ENCODE results near the gene WIPI1. TPM values are rescaled to one million over a fixed set of nuclear protein-coding genes. Genes with fewer than 3 reads are reported as not detected.

WIPI1 gene
- total RNA-seq, 1 experiment from 2014 or later, result 29.6 TPM

- Histone ChIP-seq H3K9me3 (no peaks in the 10 kb centered on the region), H3K27me3 (no peaks in the 10 kb centered on the region), H3K36me3 (no peaks in the 10 kb centered on the region), H3K4me3 (no peak overlapping the region)
- DNase-seq, result no peak
Measured at GRCh38 chr17:68450801-68451200, 6.5 kb downstream of the WIPI1 start.

- Histone ChIP-seq H3K9me3 (no peaks in the 10 kb centered on the region), H3K27me3 (no peaks in the 10 kb centered on the region), H3K36me3 (no peaks in the 10 kb centered on the region), H3K4me3 (no peak overlapping the region)
- DNase-seq, result no peak
Measured at GRCh38 chr17:68450391-68450790, 6.9 kb downstream of the WIPI1 start.

- no peaks in the 10 kb centered on the region for H3K36me3 ChIP-seq
- H3K27me3 ChIP-seq, result no peaks in the 10 kb centered on the region
- no peak overlapping the region for H3K4me3 ChIP-seq
- no peak for DNase-seq
- no peaks in the 10 kb centered on the region for H3K9me3 ChIP-seq
Measured at GRCh38 chr17:68449021-68449739, 8.1 kb downstream of the WIPI1 start.

- Histone ChIP-seq H3K9me3 (no peaks in the 10 kb centered on the region), H3K4me3 (no peak overlapping the region), H3K27me3 (no peaks in the 10 kb centered on the region), H3K36me3 (no peaks in the 10 kb centered on the region)
- no peak for DNase-seq
Measured at GRCh38 chr17:68446626-68447041, 10.7 kb downstream of the WIPI1 start.

- Histone ChIP-seq H3K4me3 (no peak overlapping the region), H3K27me3 (no peaks in the 10 kb centered on the region), H3K36me3 (no peaks in the 10 kb centered on the region; the same call in 1 of the 2 replicates), H3K9me3 (no peaks in the 10 kb centered on the region)
- no peak for DNase-seq
Measured at GRCh38 chr17:68445671-68446070, 11.6 kb downstream of the WIPI1 start.

GRCh38 chr17:68443972-68444464 lies 13.3 kb downstream of the WIPI1 start:
- Histone ChIP-seq H3K4me3 (no peak overlapping the region), H3K9me3 (no peaks in the 10 kb centered on the region), H3K27me3 (no peaks in the 10 kb centered on the region), H3K36me3 (no peaks in the 10 kb centered on the region; the same call in 1 of the 2 replicates)
- no peak for DNase-seq

- no peak for DNase-seq
- Histone ChIP-seq H3K36me3 (no peaks in the 10 kb centered on the region; the same call in 1 of the 2 replicates), H3K4me3 (no peak overlapping the region), H3K27me3 (no peaks in the 10 kb centered on the region), H3K9me3 (no peaks in the 10 kb centered on the region)
Measured at GRCh38 chr17:68441070-68441770, 16.1 kb downstream of the WIPI1 start.

- no peaks in the 10 kb centered on the region for H3K27me3 ChIP-seq
- no peak for DNase-seq
- no peaks in the 10 kb centered on the region for H3K9me3 ChIP-seq
- H3K4me3 ChIP-seq, result no peak overlapping the region
- no peaks in the 10 kb centered on the region; the same call in 1 of the 2 replicates for H3K36me3 ChIP-seq
Measured at GRCh38 chr17:68440526-68440925, 16.8 kb downstream of the WIPI1 start.

GRCh38 chr17:68439656-68440290 lies 17.5 kb downstream of the WIPI1 start:
- DNase-seq, result no peak
- Histone ChIP-seq H3K4me3 (no peak overlapping the region), H3K36me3 (peaks cover 5% of the 10 kb centered on the region; the same call in 1 of the 2 replicates), H3K9me3 (no peaks in the 10 kb centered on the region), H3K27me3 (no peaks in the 10 kb centered on the region)

GRCh38 chr17:68437979-68438822 lies 19.1 kb downstream of the WIPI1 start:
- H3K4me3 ChIP-seq, result no peak overlapping the region

GRCh38 chr17:68435876-68436842 lies 21.1 kb downstream of the WIPI1 start:
- Histone ChIP-seq H3K9me3 (no peaks in the 10 kb centered on the region), H3K36me3 (peaks cover 12% of the 10 kb centered on the region), H3K4me3 (no peak overlapping the region), H3K27me3 (no peaks in the 10 kb centered on the region)
- DNase-seq, result peak; percentile 80

More at GRCh38 chr17:68437979-68438822, 19.1 kb downstream of the WIPI1 start:
- H3K9me3 ChIP-seq, result no peaks in the 10 kb centered on the region
- no peaks in the 10 kb centered on the region for H3K27me3 ChIP-seq
- DNase-seq, result no peak
- peaks cover 12% of the 10 kb centered on the region for H3K36me3 ChIP-seq

GRCh38 chr17:68435361-68435760 lies 21.9 kb downstream of the WIPI1 start:
- H3K9me3 ChIP-seq, result no peaks in the 10 kb centered on the region
- no peak for DNase-seq
- peaks cover 12% of the 10 kb centered on the region for H3K36me3 ChIP-seq
- no peak overlapping the region for H3K4me3 ChIP-seq
- no peaks in the 10 kb centered on the region for H3K27me3 ChIP-seq

GRCh38 chr17:68433911-68434508 lies 23.3 kb downstream of the WIPI1 start:
- Histone ChIP-seq H3K9me3 (no peaks in the 10 kb centered on the region), H3K36me3 (peaks cover 13% of the 10 kb centered on the region), H3K4me3 (no peak overlapping the region), H3K27me3 (no peaks in the 10 kb centered on the region)
- no peak for DNase-seq

- H3K36me3 ChIP-seq, result peaks cover 19% of the 10 kb centered on the region
- DNase-seq, result no peak
Measured at GRCh38 chr17:68433211-68433610, 24.1 kb downstream of the WIPI1 start.

More at GRCh38 chr17:68433211-68433610, 24.1 kb downstream of the WIPI1 start:
- H3K4me3 ChIP-seq, result no peak overlapping the region
- H3K27me3 ChIP-seq, result no peaks in the 10 kb centered on the region
- H3K9me3 ChIP-seq, result no peaks in the 10 kb centered on the region

Measured in MG63 (cell line).